ENCODE data around the gene TMCO2. TPM values are rescaled to one million over a fixed set of nuclear protein-coding genes. Genes with fewer than 3 reads are reported as not detected.
"Not testable (repeated sequence)": the region's sequence is repeated elsewhere in the genome, so short reads cannot be mapped to it uniquely, and the experiment has no call there.

Gene TMCO2
- not detected for polyA plus RNA-seq (ENCODE audit: insufficient read length)
- long read RNA-seq, donor 1, result 0 reads
- long read RNA-seq, donor 2, result 0 reads
- long read RNA-seq, donor 3, result 0 reads
- long read RNA-seq, donor 4, result 0 reads
- long read RNA-seq, donor 5, result 0 reads
- long read RNA-seq, donor 6, result 0 reads
- long read RNA-seq, donor 7, result 0 reads
- long read RNA-seq, donor 8, result 0 reads

GRCh38 chr1:40247655-40248054, at the start of gene TMCO2:
TMCO2 (plus strand) TSS chr1:40247937; CDS start chr1:40247994, 57 bp downstream.
- no peak for DNase-seq

GRCh38 chr1:40199126-40199525, 48.6 kb upstream of the TMCO2 start:
- no peak for DNase-seq

GRCh38 chr1:40204856-40205255, 42.9 kb upstream of the TMCO2 start:
- no peak for DNase-seq

- DNase-seq, result no peak
Observed at GRCh38 chr1:40210511-40211204, 37.1 kb upstream of the TMCO2 start.

- DNase-seq, result no peak
Observed at GRCh38 chr1:40218333-40218732, 29.4 kb upstream of the TMCO2 start.

- DNase-seq, result not testable (repeated sequence)
Observed at GRCh38 chr1:40221471-40221905, 26.2 kb upstream of the TMCO2 start.

GRCh38 chr1:40221977-40222772, 25.6 kb upstream of the TMCO2 start:
- DNase-seq, result no peak

GRCh38 chr1:40224040-40224439, 23.7 kb upstream of the TMCO2 start:
- no peak for DNase-seq

GRCh38 chr1:40226192-40226591, 21.5 kb upstream of the TMCO2 start:
- DNase-seq, result no peak

- DNase-seq, result no peak
Observed at GRCh38 chr1:40232444-40232843, 15.3 kb upstream of the TMCO2 start.

- no peak for DNase-seq
Observed at GRCh38 chr1:40239626-40240025, 8.1 kb upstream of the TMCO2 start.

GRCh38 chr1:40240390-40240789, 7.3 kb upstream of the TMCO2 start:
- no peak for DNase-seq

- no peak for DNase-seq
Observed at GRCh38 chr1:40241362-40241761, 6.4 kb upstream of the TMCO2 start.

- DNase-seq, result no peak
Observed at GRCh38 chr1:40243351-40243750, 4.4 kb upstream of the TMCO2 start.

GRCh38 chr1:40244138-40244744, 3.5 kb upstream of the TMCO2 start:
- no peak for DNase-seq

GRCh38 chr1:40245686-40246085, 2.1 kb upstream of the TMCO2 start:
- no peak for DNase-seq

GRCh38 chr1:40248412-40248811, 675 bp downstream of the TMCO2 start:
- no peak for DNase-seq

GRCh38 chr1:40251456-40251855, 3.7 kb downstream of the TMCO2 start:
- DNase-seq, result no peak

GRCh38 chr1:40252601-40253000, 4.9 kb downstream of the TMCO2 start:
- no peak for DNase-seq

GRCh38 chr1:40255231-40255630, 7.5 kb downstream of the TMCO2 start:
- DNase-seq, result no peak

- DNase-seq, result no peak
Observed at GRCh38 chr1:40256401-40257084, 8.8 kb downstream of the TMCO2 start.

- no peak for DNase-seq
Observed at GRCh38 chr1:40257313-40257687, 9.6 kb downstream of the TMCO2 start.

Data from left kidney (tissue), 8 donors.